Left colon (tissue), 2 donors: Measurements from ENCODE around the gene RFESD. TPM values are rescaled to one million over a fixed set of nuclear protein-coding genes. Genes with fewer than 3 reads are reported as not detected.

Source experiments
- ATAC-seq: fragments of 200-7000 bp; cut with Tn5 transposase; one replicate; pipeline ENCODE4 v1.9.1; 2020; ENCODE audit warnings: mild to moderate bottlenecking, moderate library complexity
- DNase-seq, 2 donors: peaks; one replicate each; pipeline ENCODE4 v3.0.0-alpha.2; 2020
- intact Hi-C, 2 donors: fragments of 100-400 bp; cut with DNase I in 1 of 2; cut with micrococcal nuclease in 1 of 2; formaldehyde crosslinking; loops; one replicate each; pipeline versions ENCODE4 v1.11.2 to v1.14.0; 2022; cut with DNase I, micrococcal nuclease
- total RNA-seq, 2 donors: library from RNA; stranded (reverse); fragmentation: NEBNext Ultra II Directional; extraction: Animal tissue kit (Norgen Biotek cat#: 25700); gene quantifications; one replicate each; pipeline ENCODE4 v1.2.1, GENCODE V29; 2021
- donor health status: DM: no; HTN: no; CAD: no.
- donor health status: DM: yes; HTN: yes; CAD: no.

RFESD gene
- total RNA-seq, 2 donors from 2014 or later = 0.55 to 0.84 TPM

GRCh38 chr5:95649842-95650620 is 3.5 kb downstream of the RFESD start:
- no peak for ATAC-seq
- intact Hi-C loops = loop anchor here in 1 of 2 donors (10.0 kb wide), 3 partner anchors 135 to 695 kb away; partner anchors contain the start of gene ELL2
- no peak for DNase-seq

- intact Hi-C loops = no loop called here
- no peak for ATAC-seq
Measured at GRCh38 chr5:95652849-95653248, 6.3 kb downstream of the RFESD start.

GRCh38 chr5:95654196-95654595 is 7.6 kb downstream of the RFESD start:
- intact Hi-C loops = no loop called here
- ATAC-seq = no peak
- no peak for DNase-seq

More at GRCh38 chr5:95652849-95653248, 6.3 kb downstream of the RFESD start:
- DNase-seq = no peak

- DNase-seq (no peak), ATAC-seq (no peak)
- intact Hi-C loops = no loop called here
Measured at GRCh38 chr5:95655575-95655974, 9.0 kb downstream of the RFESD start.

- intact Hi-C loops = loop anchor here in 1 of 2 donors (5.0 kb wide), 1 partner anchor 187 kb away; no protein-coding TSS in a partner anchor
- DNase-seq = no peak
- ATAC-seq = no peak
Measured at GRCh38 chr5:95660060-95660459, 13.5 kb downstream of the RFESD start.

- ATAC-seq = no peak
- intact Hi-C loops = loop anchor here in 1 of 2 donors (5.0 kb wide), 1 partner anchor 184 kb away; no protein-coding TSS in a partner anchor
- DNase-seq = no peak
Measured at GRCh38 chr5:95662946-95663345, 16.4 kb downstream of the RFESD start.

- intact Hi-C loops = loop anchor here in 1 of 2 donors (5.0 kb wide), 1 partner anchor 183 kb away; no protein-coding TSS in a partner anchor
- DNase-seq (peak in 1 of 2 donors; percentile 44), ATAC-seq (no peak)
Measured at GRCh38 chr5:95664204-95664786, 17.7 kb downstream of the RFESD start.

- intact Hi-C loops = no loop called here
- DNase-seq (no peak), ATAC-seq (no peak)
Measured at GRCh38 chr5:95667061-95667618, 20.6 kb downstream of the RFESD start.

- DNase-seq (no peak), ATAC-seq (no peak)
- intact Hi-C loops = no loop called here
Measured at GRCh38 chr5:95667678-95668077, 21.1 kb downstream of the RFESD start.

- DNase-seq = no peak
- intact Hi-C loops = no loop called here
- ATAC-seq = no peak
Measured at GRCh38 chr5:95668216-95668615, 21.6 kb downstream of the RFESD start.

- intact Hi-C loops = no loop called here
- DNase-seq (no peak), ATAC-seq (no peak)
Measured at GRCh38 chr5:95668728-95669127, 22.2 kb downstream of the RFESD start.

GRCh38 chr5:95669540-95669939 is 23.0 kb downstream of the RFESD start:
- ATAC-seq = peak; percentile 34
- intact Hi-C loops = no loop called here
- peak; percentile 16 to 78 for DNase-seq

GRCh38 chr5:95669985-95670384 is 23.4 kb downstream of the RFESD start:
- no peak for DNase-seq
- ATAC-seq = no peak
- intact Hi-C loops = loop anchor here in 1 of 2 donors (5.0 kb wide), 1 partner anchor 57 kb away; no protein-coding TSS in a partner anchor

GRCh38 chr5:95670568-95670967 is 24.0 kb downstream of the RFESD start:
- intact Hi-C loops = loop anchor here in 1 of 2 donors (5.0 kb wide), 1 partner anchor 57 kb away; no protein-coding TSS in a partner anchor
- ATAC-seq (no peak), DNase-seq (no peak)

GRCh38 chr5:95671826-95672225 is 25.2 kb downstream of the RFESD start:
- ATAC-seq (no peak), DNase-seq (no peak)
- intact Hi-C loops = loop anchor here in 1 of 2 donors (5.0 kb wide), 1 partner anchor 55 kb away; no protein-coding TSS in a partner anchor

GRCh38 chr5:95672641-95673040 is 26.1 kb downstream of the RFESD start:
- intact Hi-C loops = loop anchor here in 1 of 2 donors (5.0 kb wide), 1 partner anchor 55 kb away; no protein-coding TSS in a partner anchor
- DNase-seq (no peak), ATAC-seq (no peak)

GRCh38 chr5:95673081-95673480 is 26.5 kb downstream of the RFESD start:
- intact Hi-C loops = loop anchor here in 1 of 2 donors (5.0 kb wide), 1 partner anchor 54 kb away; no protein-coding TSS in a partner anchor
- no peak for DNase-seq
- no peak for ATAC-seq

- ATAC-seq = no peak
- intact Hi-C loops = no loop called here
Measured at GRCh38 chr5:95682891-95683290, 36.3 kb downstream of the RFESD start, which contains the start of gene SPATA9. Gene SPATA9 (minus strand): TSS chr5:95682991. CDS start chr5:95682854, 137 bp downstream.

GRCh38 chr5:95684361-95684760 is 37.8 kb downstream of the RFESD start:
- intact Hi-C loops = no loop called here
- ATAC-seq = no peak
- no peak for DNase-seq

More at GRCh38 chr5:95682891-95683290, 36.3 kb downstream of the RFESD start, which contains the start of gene SPATA9:
- DNase-seq = no peak
